ENCODE data around the gene TRDMT1.

DNA sequence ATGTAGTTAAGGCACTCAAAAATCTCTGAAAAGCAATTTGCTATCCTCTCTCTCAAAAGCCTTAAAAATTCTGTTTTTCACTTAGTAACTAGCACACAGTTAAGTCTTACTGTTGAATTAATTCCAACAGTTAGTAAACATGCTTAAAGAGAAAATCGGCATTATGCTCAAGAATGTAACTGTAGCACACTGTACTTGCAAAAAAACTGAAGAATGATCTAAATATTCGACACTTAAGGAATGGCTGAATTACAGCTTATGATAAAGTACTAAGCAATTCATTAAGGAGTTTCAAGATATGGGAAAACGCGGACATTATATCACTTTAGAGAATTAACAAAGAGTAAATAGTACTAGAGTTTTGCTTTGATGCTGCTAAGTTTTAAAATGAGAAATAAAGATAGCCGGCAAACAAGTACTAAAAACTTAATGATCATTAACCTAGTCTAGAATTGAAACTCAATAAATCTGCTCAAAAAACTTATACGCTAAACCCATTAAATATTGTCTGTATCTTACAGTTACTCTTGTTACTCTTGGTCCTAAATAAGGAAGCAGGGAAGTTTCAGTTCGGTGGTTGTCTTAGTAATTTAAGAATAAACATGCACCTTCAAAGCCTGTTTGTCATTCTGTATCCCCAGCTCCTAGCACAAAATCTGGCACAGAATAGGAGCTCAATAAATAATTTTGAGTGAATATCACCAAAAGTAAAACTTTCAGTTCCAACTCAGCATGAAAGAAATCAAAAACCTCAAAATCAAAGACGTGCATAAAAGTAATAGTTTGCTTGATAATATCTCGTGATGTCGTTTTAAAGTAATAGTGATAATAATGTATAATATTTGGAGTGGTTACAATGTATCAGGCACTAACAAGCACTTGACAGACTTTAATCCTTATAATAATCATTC, 1.2 kb downstream of the TRDMT1 start:
- TF ChIP-seq, protein P1, sequence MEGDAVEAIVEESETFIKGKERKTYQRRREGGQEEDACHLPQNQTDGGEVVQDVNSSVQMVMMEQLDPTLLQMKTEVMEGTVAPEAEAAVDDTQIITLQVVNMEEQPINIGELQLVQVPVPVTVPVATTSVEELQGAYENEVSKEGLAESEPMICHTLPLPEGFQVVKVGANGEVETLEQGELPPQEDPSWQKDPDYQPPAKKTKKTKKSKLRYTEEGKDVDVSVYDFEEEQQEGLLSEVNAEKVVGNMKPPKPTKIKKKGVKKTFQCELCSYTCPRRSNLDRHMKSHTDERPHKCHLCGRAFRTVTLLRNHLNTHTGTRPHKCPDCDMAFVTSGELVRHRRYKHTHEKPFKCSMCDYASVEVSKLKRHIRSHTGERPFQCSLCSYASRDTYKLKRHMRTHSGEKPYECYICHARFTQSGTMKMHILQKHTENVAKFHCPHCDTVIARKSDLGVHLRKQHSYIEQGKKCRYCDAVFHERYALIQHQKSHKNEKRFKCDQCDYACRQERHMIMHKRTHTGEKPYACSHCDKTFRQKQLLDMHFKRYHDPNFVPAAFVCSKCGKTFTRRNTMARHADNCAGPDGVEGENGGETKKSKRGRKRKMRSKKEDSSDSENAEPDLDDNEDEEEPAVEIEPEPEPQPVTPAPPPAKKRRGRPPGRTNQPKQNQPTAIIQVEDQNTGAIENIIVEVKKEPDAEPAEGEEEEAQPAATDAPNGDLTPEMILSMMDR (conservative IDR thresholded peaks at IDR 0.05; ENCODE audit: low read length) = no peak
- no peak for TF ChIP-seq EZH2phosphoT487 (IDR thresholded peaks at IDR 0.05; ENCODE audit: borderline replicate concordance, low read depth, low read length)
